ENCODE results near the gene CRTC2.

CRTC2 gene

DNA sequence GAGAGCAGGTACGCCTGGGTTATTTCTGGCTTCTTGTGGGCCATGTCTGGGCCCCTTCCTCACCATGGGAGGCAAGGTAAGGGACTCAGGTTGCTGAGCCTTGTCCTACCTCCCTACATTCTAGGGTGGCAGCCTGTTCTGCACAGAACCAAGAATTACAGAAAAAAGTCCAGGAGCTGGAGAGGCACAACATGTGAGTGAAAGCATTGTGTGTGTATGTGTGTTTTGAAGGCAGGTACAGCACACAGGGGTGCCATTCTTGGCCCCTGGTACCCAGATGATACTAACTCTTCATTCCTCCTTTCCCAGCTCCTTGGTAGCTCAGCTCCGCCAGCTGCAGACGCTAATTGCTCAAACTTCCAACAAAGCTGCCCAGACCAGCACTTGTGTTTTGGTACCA lies 14.7 kb upstream of the CRTC2 start:
- no peak for DNase-seq (ENCODE audit: low read depth in 2 of 2)
- no peak overlapping the region for H3K4me3 ChIP-seq (replicated peaks in 1 of 2; ENCODE audit: low read depth in 2 of 2, low read length in 2 of 2)
- TF ChIP-seq, protein P1, sequence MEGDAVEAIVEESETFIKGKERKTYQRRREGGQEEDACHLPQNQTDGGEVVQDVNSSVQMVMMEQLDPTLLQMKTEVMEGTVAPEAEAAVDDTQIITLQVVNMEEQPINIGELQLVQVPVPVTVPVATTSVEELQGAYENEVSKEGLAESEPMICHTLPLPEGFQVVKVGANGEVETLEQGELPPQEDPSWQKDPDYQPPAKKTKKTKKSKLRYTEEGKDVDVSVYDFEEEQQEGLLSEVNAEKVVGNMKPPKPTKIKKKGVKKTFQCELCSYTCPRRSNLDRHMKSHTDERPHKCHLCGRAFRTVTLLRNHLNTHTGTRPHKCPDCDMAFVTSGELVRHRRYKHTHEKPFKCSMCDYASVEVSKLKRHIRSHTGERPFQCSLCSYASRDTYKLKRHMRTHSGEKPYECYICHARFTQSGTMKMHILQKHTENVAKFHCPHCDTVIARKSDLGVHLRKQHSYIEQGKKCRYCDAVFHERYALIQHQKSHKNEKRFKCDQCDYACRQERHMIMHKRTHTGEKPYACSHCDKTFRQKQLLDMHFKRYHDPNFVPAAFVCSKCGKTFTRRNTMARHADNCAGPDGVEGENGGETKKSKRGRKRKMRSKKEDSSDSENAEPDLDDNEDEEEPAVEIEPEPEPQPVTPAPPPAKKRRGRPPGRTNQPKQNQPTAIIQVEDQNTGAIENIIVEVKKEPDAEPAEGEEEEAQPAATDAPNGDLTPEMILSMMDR (IDR thresholded peaks at IDR 0.05; ENCODE audit: low read depth, low read length), result no peak

DNA sequence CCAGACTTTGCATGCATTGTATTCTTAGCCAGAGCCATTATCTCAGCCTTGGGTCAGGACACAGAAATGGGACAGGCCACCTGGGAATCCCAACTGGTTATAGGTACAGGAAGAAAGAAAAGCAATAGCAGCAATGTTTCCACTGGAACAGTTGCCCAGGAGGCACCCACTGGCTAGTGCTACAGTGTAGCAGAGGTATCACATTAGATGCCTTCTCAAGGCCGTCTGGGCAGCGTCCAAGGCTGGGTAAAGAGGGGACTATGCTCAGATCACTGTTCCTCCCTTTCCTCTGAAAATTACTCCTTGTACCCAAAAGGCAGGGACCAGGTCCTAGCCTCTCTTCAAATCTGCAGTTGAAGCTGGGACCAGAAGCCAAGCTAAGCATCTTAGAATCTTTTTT lies 11.9 kb upstream of the CRTC2 start:
- no peak for DNase-seq (ENCODE audit: low read depth in 2 of 2)
- no peak overlapping the region for H3K4me3 ChIP-seq (replicated peaks in 1 of 2; ENCODE audit: low read depth in 2 of 2, low read length in 2 of 2)
- TF ChIP-seq, protein P1 (IDR thresholded peaks at IDR 0.05; ENCODE audit: low read depth, low read length), result no peak

DNA sequence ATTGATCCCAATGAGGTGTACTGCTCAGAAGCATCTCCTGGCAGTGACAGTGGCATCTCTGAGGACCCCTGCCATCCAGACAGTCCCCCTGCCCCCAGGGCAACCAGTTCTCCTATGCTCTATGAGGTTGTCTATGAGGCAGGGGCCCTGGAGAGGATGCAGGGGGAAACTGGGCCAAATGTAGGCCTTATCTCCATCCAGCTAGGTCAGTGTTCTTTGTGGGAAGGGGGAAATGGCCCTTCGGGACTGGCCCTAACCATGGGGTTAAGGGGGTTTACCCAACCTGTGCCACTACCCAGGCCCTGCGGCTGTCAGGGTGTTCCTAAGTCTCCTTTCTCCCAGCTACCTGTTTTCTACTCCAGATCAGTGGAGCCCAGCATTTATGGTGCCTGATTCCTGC lies 10.6 kb upstream of the CRTC2 start:
- H3K4me3 ChIP-seq (replicated peaks in 1 of 2; ENCODE audit: low read depth in 2 of 2, low read length in 2 of 2), result no peak overlapping the region

DNA sequence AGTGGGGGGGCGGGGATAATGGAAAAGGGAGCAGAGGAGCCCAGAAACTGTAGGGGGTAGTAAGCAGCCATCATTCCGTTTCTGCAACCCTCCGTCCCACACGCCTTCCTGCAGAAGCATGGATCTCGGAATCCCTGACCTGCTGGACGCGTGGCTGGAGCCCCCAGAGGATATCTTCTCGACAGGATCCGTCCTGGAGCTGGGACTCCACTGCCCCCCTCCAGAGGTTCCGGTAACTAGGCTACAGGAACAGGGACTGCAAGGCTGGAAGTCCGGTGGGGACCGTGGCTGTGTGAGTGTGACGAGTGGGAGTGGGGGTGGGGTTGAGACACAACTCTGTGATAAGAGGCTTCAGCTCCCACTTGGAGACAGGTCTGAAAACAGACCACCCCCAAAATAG lies 10.0 kb upstream of the CRTC2 start:
- DNase-seq (ENCODE audit: low read depth in 2 of 2), result no peak
- peak overlapping the region; percentile 64 to 67 for H3K4me3 ChIP-seq (replicated peaks in 1 of 2; ENCODE audit: low read depth in 2 of 2, low read length in 2 of 2)
- TF ChIP-seq, protein P1 (IDR thresholded peaks at IDR 0.05; ENCODE audit: low read depth, low read length), result no peak

More for the DNA sequence above, 10.6 kb upstream of the CRTC2 start:
- TF ChIP-seq, protein P1 (IDR thresholded peaks at IDR 0.05; ENCODE audit: low read depth, low read length), result no peak
- no peak for DNase-seq (ENCODE audit: low read depth in 2 of 2)

DNA sequence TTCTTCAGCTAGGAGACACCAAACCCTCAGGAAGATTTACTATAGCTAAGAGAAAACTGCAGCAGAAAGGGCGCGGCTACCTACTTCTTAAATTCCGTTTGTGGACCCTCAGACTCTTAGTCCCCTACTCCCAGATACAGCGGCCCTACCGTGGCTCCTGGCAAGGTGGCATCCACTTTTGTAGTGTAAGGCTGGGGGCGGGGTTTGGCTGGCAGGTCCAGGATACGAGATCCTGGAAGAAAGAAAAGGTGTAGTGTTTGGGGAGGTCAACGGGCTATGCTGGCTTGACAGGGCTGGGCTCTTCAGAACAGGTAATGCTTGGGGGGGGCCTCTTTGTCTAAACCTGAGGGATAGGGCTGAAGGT lies 9.6 kb upstream of the CRTC2 start:
- H3K4me3 ChIP-seq (replicated peaks in 1 of 2; ENCODE audit: low read depth in 2 of 2, low read length in 2 of 2), result peak overlapping the region; percentile 64 to 67
- TF ChIP-seq, protein P1 (IDR thresholded peaks at IDR 0.05; ENCODE audit: low read depth, low read length), result no peak
- no peak for DNase-seq (ENCODE audit: low read depth in 2 of 2)

DNA sequence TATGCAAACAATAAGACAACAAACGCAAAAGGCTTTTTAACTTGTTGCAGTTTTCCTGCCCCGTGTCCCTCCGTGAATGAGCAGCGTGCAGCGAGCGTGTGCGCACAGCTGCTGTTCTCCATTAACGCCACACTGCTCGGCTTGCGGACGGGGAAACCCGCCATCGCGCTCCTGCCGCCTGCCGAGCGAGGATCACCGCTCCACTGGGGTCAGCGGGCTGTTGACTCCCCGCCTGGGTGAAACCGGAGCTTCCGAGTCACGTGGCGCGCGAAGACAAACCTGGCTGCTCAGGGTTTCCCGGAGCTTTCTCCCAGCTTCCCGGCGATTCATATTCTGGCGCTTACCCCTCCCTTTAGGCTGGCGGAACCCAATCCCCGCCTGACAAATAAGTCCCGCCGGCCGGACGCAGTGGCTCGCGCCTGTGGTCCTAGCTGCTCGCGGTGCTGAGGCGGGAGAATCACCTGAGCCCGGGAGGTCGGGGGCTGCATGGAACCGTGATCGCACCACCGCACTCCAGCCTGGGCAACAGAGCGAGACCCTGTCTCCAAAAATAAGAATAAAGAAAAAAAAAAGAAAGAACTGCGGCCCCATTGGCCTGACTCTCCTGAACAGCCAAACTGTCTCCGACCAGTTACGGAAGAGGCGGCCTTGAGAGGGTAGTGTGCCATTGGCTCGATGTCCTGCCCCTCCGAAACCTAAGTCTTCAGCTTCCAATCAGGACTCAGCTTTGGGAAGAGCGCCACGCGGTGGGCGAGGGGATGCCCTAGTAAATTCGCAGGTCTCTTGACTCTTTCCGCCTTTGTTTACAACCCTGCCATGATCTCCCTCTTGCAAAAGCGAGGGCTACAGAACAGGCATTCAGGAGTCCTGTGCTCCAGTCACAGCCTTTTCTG lies 8.9 kb upstream of the CRTC2 start, which contains the start of gene CREB3L4:
Gene CREB3L4 (plus strand): TSS at position 796 of the 893 bp plus-strand sequence. CDS start 624 bp downstream, outside the sequence.
- H3K4me3 ChIP-seq (replicated peaks in 1 of 2; ENCODE audit: low read depth in 2 of 2, low read length in 2 of 2), result peak within 1 kb of the TSS; percentile 64 to 67
- TF ChIP-seq, protein P1 (IDR thresholded peaks at IDR 0.05; ENCODE audit: low read depth, low read length), result peak; percentile 40
- DNase-seq (ENCODE audit: low read depth in 2 of 2), result peak; percentile 99
